PC-9 (cell line): ENCODE data around the gene ALG12. TPM values are rescaled to one million over a fixed set of nuclear protein-coding genes. Genes with fewer than 3 reads are reported as not detected.

ENCODE experiments used
- BruUV-seq: library from RNA; stranded (reverse); fragments of 400-500 nt; replicated peaks from 2 replicates; lab custom pipeline; 2021; lab: Mats Ljungman, UMichigan
- CTCF ChIA-PET: fragments of 300-600 bp; sonication (Branson Sonifier 250); formaldehyde crosslinking; loops from one replicate; lab custom pipeline; 2022; ENCODE audit warnings: antibody characterized with exemption; lab: Charles Lee
- POLR2A ChIA-PET: fragments of 300-600 bp; sonication (Branson Sonifier 250); formaldehyde crosslinking; loops from one replicate; lab custom pipeline; 2022; ENCODE audit warnings: antibody characterized with exemption; ENCODE audit not compliant: unreplicated experiment; lab: Charles Lee
- DNase-seq, 2 experiments: peaks; one replicate each; pipeline versions ENCODE4 v3.0.0 to v3.0.0-alpha.2; 2015 to 2022; ENCODE audit warnings: mixed read lengths in 1 of 2
- H2AFZ ChIP-seq: fragments of 200-600 bp; sonication (generic); 2 replicates; pipeline ENCODE4 v1.8.1; 2017; ENCODE audit warnings: antibody characterized with exemption
- H3F3A ChIP-seq: fragments of 200-600 bp; sonication (generic); 2 replicates; pipeline ENCODE4 v1.8.1; 2017; ENCODE audit warnings: antibody characterized with exemption, mild to moderate bottlenecking, low read depth; ENCODE audit not compliant: insufficient read depth
- H3K27ac ChIP-seq: fragments of 200-600 bp; sonication (generic); 2 replicates; pipeline ENCODE4 v1.6.1; 2016; ENCODE audit warnings: mixed run types
- H3K27me3 ChIP-seq: fragments of 200-600 bp; sonication (generic); 2 replicates; pipeline ENCODE4 v1.6.1; 2016; ENCODE audit warnings: low read depth, mixed run types; ENCODE audit not compliant: insufficient read depth
- H3K36me3 ChIP-seq: fragments of 200-600 bp; sonication (generic); 2 replicates; pipeline ENCODE4 v1.6.1; 2016; ENCODE audit warnings: low read depth, mixed run types
- H3K4me1 ChIP-seq: fragments of 200-600 bp; sonication (generic); replicated peaks from 2 replicates; pipeline ENCODE4 v1.6.1; 2016; ENCODE audit warnings: mixed run types; ENCODE audit not compliant: insufficient read depth
- H3K4me2 ChIP-seq: fragments of 200-600 bp; sonication (generic); 2 replicates; pipeline ENCODE4 v1.6.1; 2017; ENCODE audit warnings: mixed run types
- H3K4me3 ChIP-seq: fragments of 200-600 bp; sonication (generic); 2 replicates; pipeline ENCODE4 v1.6.1; 2016; ENCODE audit warnings: mixed run types
- H3K79me2 ChIP-seq: fragments of 200-600 bp; sonication (generic); 2 replicates; pipeline ENCODE4 v1.6.1; 2017; ENCODE audit warnings: low read depth, mixed run types
- H3K9me2 ChIP-seq: fragments of 200-600 bp; sonication (generic); 2 replicates; pipeline ENCODE4 v1.8.1; 2017; ENCODE audit warnings: mild to moderate bottlenecking; ENCODE audit not compliant: insufficient read depth
- H3K9me3 ChIP-seq: fragments of 200-600 bp; sonication (generic); 2 replicates; pipeline ENCODE4 v1.8.1; 2016; ENCODE audit warnings: low read depth; ENCODE audit not compliant: insufficient read depth
- H4K20me1 ChIP-seq: fragments of 200-600 bp; sonication (generic); 2 replicates; pipeline ENCODE4 v1.8.1; 2017; ENCODE audit not compliant: insufficient read depth
- CTCF ChIP-seq: fragments of 200-600 bp; sonication (generic); conservative IDR thresholded peaks from 2 replicates; pipeline ENCODE4 v1.6.1; 2017; ENCODE audit warnings: mixed run types, antibody characterized with exemption, mild to moderate bottlenecking, moderate library complexity
- EZH2 ChIP-seq: fragments of 200-600 bp; sonication (generic); IDR thresholded peaks from 2 replicates; pipeline ENCODE4 v1.8.0; 2017; ENCODE audit warnings: antibody characterized with exemption, low read depth
- intact Hi-C: fragments of 100-400 bp; cut with micrococcal nuclease; formaldehyde crosslinking; loops from one replicate; pipeline ENCODE4 v1.10.0; 2022; ENCODE audit not compliant: unreplicated experiment
- total RNA-seq: library from RNA; stranded (reverse); gene quantifications from 2 replicates; pipeline ENCODE4 v1.2.3, GENCODE V29; 2021

Gene ALG12
- total RNA-seq, 1 experiment from 2014 or later: 16.8 TPM

- intact Hi-C loops: no loop called here
- POLR2A ChIA-PET: no interaction called here
- Histone ChIP-seq H3K4me2 (no peak overlapping the region), H3K9me3 (no peaks in the 10 kb centered on the region), H3K27me3 (no peaks in the 10 kb centered on the region), H3K9me2 (no peaks in the 10 kb centered on the region), H4K20me1 (peaks cover 42% of the 10 kb centered on the region), H3K79me2 (peaks cover 25% of the 10 kb centered on the region), H3F3A (no peaks in the 10 kb centered on the region), H3K4me3 (no peak overlapping the region), H3K27ac (no peak overlapping the region), H3K4me1 (no peaks in the 10 kb centered on the region), H3K36me3 (peaks cover 20% of the 10 kb centered on the region), H2AFZ (no peak overlapping the region)
- BruUV-seq: no TSS peak
- CTCF ChIA-PET: no interaction called here
- DNase-seq: no peak
- TF ChIP-seq EZH2: no peak
- no peak for TF ChIP-seq CTCF
Observed at GRCh38 chr22:49884075-49884474, 34.2 kb downstream of the ALG12 start.

GRCh38 chr22:49883294-49883640, 35.0 kb downstream of the ALG12 start:
- Histone ChIP-seq H3K27ac (no peak overlapping the region), H3K36me3 (peaks cover 20% of the 10 kb centered on the region), H4K20me1 (peaks cover 38% of the 10 kb centered on the region), H3K27me3 (no peaks in the 10 kb centered on the region), H3K79me2 (peaks cover 25% of the 10 kb centered on the region), H3K4me1 (no peaks in the 10 kb centered on the region), H2AFZ (no peak overlapping the region), H3K9me2 (no peaks in the 10 kb centered on the region), H3K4me3 (no peak overlapping the region), H3K9me3 (no peaks in the 10 kb centered on the region), H3F3A (no peaks in the 10 kb centered on the region), H3K4me2 (no peak overlapping the region)
- intact Hi-C loops: no loop called here
- ChIA-PET POLR2A (no interaction called here), CTCF (no interaction called here)
- no TSS peak for BruUV-seq
- DNase-seq: no peak
- TF ChIP-seq EZH2 (no peak), CTCF (no peak)

- CTCF ChIA-PET: no interaction called here
- no TSS peak for BruUV-seq
Observed at GRCh38 chr22:49882519-49883293, 35.5 kb downstream of the ALG12 start.

More at GRCh38 chr22:49882519-49883293, 35.5 kb downstream of the ALG12 start:
- Histone ChIP-seq H3K27me3 (no peaks in the 10 kb centered on the region), H3K36me3 (peaks cover 17% of the 10 kb centered on the region), H3K4me1 (no peaks in the 10 kb centered on the region), H3K4me3 (no peak overlapping the region), H3K4me2 (no peak overlapping the region), H3K9me3 (no peaks in the 10 kb centered on the region), H4K20me1 (peaks cover 39% of the 10 kb centered on the region), H3K27ac (no peak overlapping the region), H2AFZ (no peak overlapping the region), H3K79me2 (peaks cover 30% of the 10 kb centered on the region), H3F3A (no peaks in the 10 kb centered on the region), H3K9me2 (no peaks in the 10 kb centered on the region)
- intact Hi-C loops: no loop called here
- no peak for TF ChIP-seq EZH2
- DNase-seq: no peak
- POLR2A ChIA-PET: no interaction called here
